Stomach smooth muscle (tissue), 2 donors: ENCODE results near the gene FBXO42.

Experiments used
- H3K27ac ChIP-seq: one replicate; pipeline ENCODE4 v1.7.0; 2013; ENCODE audit warnings: mild to moderate bottlenecking, low read length, inconsistent platforms
- H3K27me3 ChIP-seq, 2 donors: one replicate each; pipeline ENCODE4 v1.7.0; 2013; ENCODE audit warnings: low read length in 2 of 2; ENCODE audit not compliant: insufficient read depth in 2 of 2, control insufficient read depth in 1 of 2
- H3K36me3 ChIP-seq, 2 donors: one replicate each; pipeline ENCODE4 v1.7.0; 2013; ENCODE audit warnings: low read length in 2 of 2; ENCODE audit not compliant: control insufficient read depth in 2 of 2, insufficient read depth in 2 of 2
- H3K4me1 ChIP-seq: one replicate; pipeline ENCODE4 v1.7.0; 2013; ENCODE audit warnings: low read length; ENCODE audit not compliant: control insufficient read depth, insufficient read depth
- H3K4me3 ChIP-seq, 2 donors: one replicate each; pipeline ENCODE4 v1.7.0; 2013; ENCODE audit warnings: low read length in 2 of 2
- H3K9ac ChIP-seq, 2 donors: one replicate each; pipeline ENCODE4 v1.7.0; 2013; ENCODE audit warnings: low read length in 2 of 2, mild to moderate bottlenecking in 1 of 2
- H3K9me3 ChIP-seq, 2 donors: one replicate each; pipeline ENCODE4 v1.7.0; 2013; ENCODE audit warnings: low read length in 2 of 2; ENCODE audit not compliant: control insufficient read depth in 2 of 2
- donor health status: healthy.
- donor health status: Pancreatic carcinoma.

FBXO42 gene

GRCh38 chr1:16386454-16387113 is 34.3 kb upstream of the FBXO42 start:
- Histone ChIP-seq H3K27ac (peak overlapping the region; percentile 18), H3K36me3 (no peaks in the 10 kb centered on the region), H3K9ac (peak overlapping the region; percentile 43 to 55), H3K4me3 (peak overlapping the region in 1 of 2 donors; percentile 74), H3K9me3 (no peaks in the 10 kb centered on the region), H3K4me1 (peaks cover 43% of the 10 kb centered on the region), H3K27me3 (no peaks in the 10 kb centered on the region)

DNA sequence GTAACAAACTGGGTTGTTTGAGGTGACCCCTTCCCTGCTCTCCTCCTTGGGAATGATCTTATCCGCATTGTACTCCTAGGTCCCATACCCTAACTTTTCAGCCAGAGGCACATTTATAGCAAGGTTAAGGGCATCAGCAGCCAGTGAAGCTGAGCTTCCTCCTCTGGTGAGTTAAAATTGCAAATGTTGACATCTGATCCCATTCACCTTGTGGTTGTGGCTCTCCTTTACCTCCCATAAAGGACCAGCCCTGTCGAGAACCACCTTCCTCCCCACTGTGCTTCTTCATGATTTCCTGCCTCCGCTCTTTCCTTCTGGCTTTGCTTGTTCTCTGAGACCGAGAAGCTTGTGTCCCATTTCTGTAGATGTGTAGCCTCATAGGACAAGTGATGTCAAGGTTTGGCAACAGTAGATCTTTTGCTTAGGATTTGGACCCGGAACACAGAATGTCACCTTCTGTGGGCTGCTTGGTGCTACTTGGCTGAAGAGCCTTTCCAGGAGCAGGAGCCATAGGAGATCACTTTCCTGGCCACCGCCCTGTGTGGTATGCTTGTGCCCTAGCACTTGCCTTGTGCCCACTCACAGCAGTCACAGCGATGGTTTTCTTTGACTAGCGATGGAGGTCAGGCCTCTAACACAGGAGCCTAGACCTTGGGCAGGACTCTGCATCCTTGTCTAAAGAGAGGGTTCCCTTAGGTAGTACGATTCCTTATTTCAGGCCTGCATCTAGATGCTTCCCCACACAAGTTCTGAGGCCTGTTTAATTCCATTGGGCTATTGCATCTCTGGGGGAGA is 33.6 kb upstream of the FBXO42 start:
- no peaks in the 10 kb centered on the region for H3K27me3 ChIP-seq
- no peaks in the 10 kb centered on the region for H3K36me3 ChIP-seq
- H3K9me3 ChIP-seq: no peaks in the 10 kb centered on the region
- peaks cover 39% of the 10 kb centered on the region for H3K4me1 ChIP-seq
- H3K4me3 ChIP-seq: peak overlapping the region; percentile 34 to 74
- H3K27ac ChIP-seq: peak overlapping the region; percentile 18
- no peak overlapping the region for H3K9ac ChIP-seq

DNA sequence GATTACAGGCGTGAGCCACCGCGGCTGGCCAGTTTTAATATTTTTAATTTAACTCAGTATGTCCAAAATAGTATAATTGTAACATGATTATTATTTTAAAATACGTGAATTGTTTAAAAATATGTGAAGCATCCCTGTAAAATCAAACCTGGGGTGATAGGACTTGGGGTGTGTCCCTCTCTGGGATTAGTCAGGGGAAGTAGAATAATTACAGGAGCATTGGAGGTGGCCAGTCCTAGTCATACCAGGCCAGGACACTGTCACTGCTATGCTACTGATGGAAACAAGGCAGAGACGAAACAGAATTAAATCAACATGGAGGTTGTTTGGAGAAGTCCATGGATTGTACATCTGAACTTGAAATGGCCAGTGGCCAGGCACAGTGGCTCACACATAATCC is 31.6 kb upstream of the FBXO42 start:
- Histone ChIP-seq H3K9ac (no peak overlapping the region), H3K4me1 (peaks cover 30% of the 10 kb centered on the region), H3K27me3 (no peaks in the 10 kb centered on the region), H3K9me3 (no peaks in the 10 kb centered on the region), H3K27ac (no peak overlapping the region), H3K36me3 (no peaks in the 10 kb centered on the region), H3K4me3 (no peak overlapping the region)

- Histone ChIP-seq H3K4me1 (peaks cover 21% of the 10 kb centered on the region), H3K4me3 (no peak overlapping the region), H3K27ac (no peak overlapping the region), H3K9me3 (no peaks in the 10 kb centered on the region), H3K9ac (no peak overlapping the region), H3K27me3 (no peaks in the 10 kb centered on the region), H3K36me3 (no peaks in the 10 kb centered on the region)
These were observed 28.6 kb upstream of the FBXO42 start for GRCh38 chr1:16380868-16381267.

- Histone ChIP-seq H3K27me3 (no peaks in the 10 kb centered on the region), H3K9ac (no peak overlapping the region), H3K4me3 (no peak overlapping the region), H3K4me1 (peaks cover 25% of the 10 kb centered on the region), H3K27ac (no peak overlapping the region), H3K9me3 (no peaks in the 10 kb centered on the region), H3K36me3 (no peaks in the 10 kb centered on the region)
These were observed 26.2 kb upstream of the FBXO42 start for GRCh38 chr1:16378443-16378842.

DNA sequence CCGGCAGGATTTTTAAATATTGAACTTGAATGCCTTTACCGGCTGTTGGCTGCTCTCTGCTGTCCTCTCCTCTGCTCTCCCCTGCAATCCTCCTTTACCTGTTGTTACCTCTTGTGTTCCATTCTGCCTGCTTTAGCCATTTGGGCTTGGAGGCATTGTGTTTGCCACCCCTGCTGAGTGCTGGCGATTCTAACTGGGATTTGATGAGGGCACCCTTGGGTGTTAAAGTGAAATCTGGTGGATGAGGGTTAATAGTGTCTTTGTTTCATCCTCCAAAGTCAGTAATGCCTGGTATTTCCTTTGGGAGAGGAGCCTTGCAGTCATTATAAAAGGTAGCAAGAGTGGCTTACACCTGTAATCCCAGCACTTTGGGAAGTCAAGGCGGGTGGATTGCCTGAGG is 24.7 kb upstream of the FBXO42 start:
- no peaks in the 10 kb centered on the region for H3K27me3 ChIP-seq
- H3K36me3 ChIP-seq: no peaks in the 10 kb centered on the region
- no peak overlapping the region for H3K4me3 ChIP-seq
- no peaks in the 10 kb centered on the region for H3K9me3 ChIP-seq
- H3K9ac ChIP-seq: no peak overlapping the region
- peaks cover 31% of the 10 kb centered on the region for H3K4me1 ChIP-seq
- no peak overlapping the region for H3K27ac ChIP-seq

DNA sequence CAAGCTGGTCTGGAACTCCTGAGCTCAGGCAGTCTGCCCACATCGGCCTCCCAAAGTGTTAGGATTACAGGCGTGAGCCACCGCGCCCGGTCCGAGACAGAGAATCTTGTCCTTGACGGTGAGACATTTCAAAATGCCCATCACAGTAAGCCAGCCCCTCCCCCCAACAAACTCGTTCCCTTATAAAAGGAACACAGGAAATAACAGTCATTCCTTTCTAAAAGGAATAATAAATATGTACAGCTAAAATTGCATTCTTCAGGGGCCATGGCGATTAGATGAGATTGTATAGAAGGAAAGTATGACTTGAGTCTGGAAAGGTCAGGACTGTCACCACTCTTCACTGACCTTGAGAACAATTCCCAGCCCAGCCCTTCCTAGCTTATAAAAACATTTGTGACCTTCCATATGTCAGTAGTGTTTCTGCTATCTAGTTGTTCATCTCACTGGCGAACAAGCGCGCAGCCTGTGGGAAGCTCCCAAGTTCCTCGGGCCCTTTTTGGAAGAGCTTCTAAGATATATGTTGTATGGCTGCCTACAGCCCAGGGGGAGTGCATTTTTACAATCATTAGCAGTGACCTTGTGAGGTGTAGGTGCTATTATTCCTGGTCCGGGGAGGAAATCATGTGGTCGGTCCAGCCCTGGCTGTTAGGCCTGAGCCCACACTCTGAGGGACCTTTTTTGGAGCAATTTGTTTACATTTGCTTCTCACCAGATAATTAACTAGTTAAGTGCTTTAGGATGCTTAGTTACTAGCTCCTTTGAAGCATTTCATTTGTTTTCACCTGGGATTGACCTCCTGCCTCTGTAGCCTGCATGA is 23.5 kb upstream of the FBXO42 start:
- H3K9ac ChIP-seq: peak overlapping the region in 1 of 2 donors; percentile 36

GRCh38 chr1:16374266-16374665 is 22.0 kb upstream of the FBXO42 start:
- H3K27ac ChIP-seq: no peak overlapping the region
- H3K9ac ChIP-seq: no peak overlapping the region
- H3K4me3 ChIP-seq: no peak overlapping the region
- no peaks in the 10 kb centered on the region for H3K9me3 ChIP-seq
- no peaks in the 10 kb centered on the region for H3K36me3 ChIP-seq
- peaks cover 37% of the 10 kb centered on the region for H3K4me1 ChIP-seq
- no peaks in the 10 kb centered on the region for H3K27me3 ChIP-seq

More for the DNA sequence above, 23.5 kb upstream of the FBXO42 start:
- Histone ChIP-seq H3K4me3 (peak overlapping the region; percentile 15 to 24), H3K36me3 (no peaks in the 10 kb centered on the region), H3K9me3 (no peaks in the 10 kb centered on the region), H3K4me1 (peaks cover 34% of the 10 kb centered on the region), H3K27ac (no peak overlapping the region), H3K27me3 (no peaks in the 10 kb centered on the region)

- H3K9ac ChIP-seq: no peak overlapping the region
- no peak overlapping the region for H3K4me3 ChIP-seq
- no peak overlapping the region for H3K27ac ChIP-seq
- H3K36me3 ChIP-seq: no peaks in the 10 kb centered on the region
- no peaks in the 10 kb centered on the region for H3K9me3 ChIP-seq
- H3K4me1 ChIP-seq: peaks cover 45% of the 10 kb centered on the region
- no peaks in the 10 kb centered on the region for H3K27me3 ChIP-seq
These were observed 20.4 kb upstream of the FBXO42 start for GRCh38 chr1:16372535-16373285.

- peaks cover 43% of the 10 kb centered on the region for H3K4me1 ChIP-seq
- H3K36me3 ChIP-seq: no peaks in the 10 kb centered on the region
- H3K9ac ChIP-seq: no peak overlapping the region
- H3K4me3 ChIP-seq: no peak overlapping the region
- no peak overlapping the region for H3K27ac ChIP-seq
- H3K27me3 ChIP-seq: no peaks in the 10 kb centered on the region
- H3K9me3 ChIP-seq: no peaks in the 10 kb centered on the region
These were observed 19.4 kb upstream of the FBXO42 start for GRCh38 chr1:16371725-16372124.
